HG03571 (cell line): ENCODE data around the gene KCNQ5.

Experiments used
- ATAC-seq: cut with Tn5 transposase; IDR thresholded peaks from one replicate; pipeline ENCODE4 v1.9.1; 2021; ENCODE audit not compliant: unreplicated experiment

Gene KCNQ5

DNA sequence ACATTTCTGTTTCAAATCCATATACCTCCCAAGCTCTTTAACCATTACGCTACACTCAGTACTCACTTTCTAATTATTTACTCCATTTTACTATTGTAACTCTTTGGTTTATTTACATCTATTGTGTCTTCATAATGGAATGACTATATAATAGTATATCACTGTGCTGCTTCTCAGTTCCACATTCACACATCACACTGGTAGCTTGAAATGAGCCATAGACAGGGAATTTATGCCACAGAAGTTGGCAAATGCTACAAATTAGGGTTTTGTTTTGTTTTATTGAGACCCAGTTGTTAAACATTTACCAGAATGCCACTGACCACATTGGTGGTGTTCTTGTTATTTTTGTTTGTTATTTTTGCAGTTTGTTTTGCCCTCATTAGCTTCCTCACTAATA, 213.9 kb downstream of the KCNQ5 start:
- no peak for ATAC-seq

DNA sequence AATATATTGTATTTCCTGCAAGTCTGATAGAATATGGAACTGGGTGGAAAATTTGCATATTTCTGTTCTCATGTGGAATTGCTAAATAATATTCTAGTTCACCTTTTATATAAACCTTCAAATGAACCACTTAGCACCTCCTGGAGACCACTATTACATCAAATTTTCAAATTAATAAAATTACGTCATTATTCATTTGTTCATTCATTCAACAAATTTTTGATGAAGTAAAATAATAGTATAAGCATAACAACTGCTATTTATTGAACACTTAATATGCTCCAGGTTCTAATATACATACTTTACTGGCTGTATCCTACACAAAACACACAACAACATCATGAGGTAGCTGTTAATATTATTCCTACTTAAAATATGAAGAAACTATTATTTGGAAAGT, 215.1 kb downstream of the KCNQ5 start:
- ATAC-seq: no peak

DNA sequence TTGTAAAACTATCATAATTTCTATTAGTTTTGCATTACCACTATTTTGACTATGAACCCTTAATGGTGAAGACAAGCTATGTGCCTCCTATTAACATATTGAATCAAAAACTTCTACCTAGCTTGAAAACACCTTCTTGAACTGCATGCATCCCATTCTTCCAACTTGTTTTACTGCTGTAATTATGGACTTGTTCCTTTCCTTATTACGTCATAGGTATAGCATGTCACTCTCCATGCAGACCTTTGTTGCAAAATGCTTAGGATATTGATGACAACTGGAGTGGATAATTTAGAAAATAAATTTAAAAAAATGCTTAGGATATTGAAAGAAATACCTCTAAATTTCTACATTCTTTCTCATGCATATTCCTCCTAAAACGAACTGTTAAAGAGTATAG, 219.3 kb downstream of the KCNQ5 start:
- ATAC-seq: no peak

GRCh38 chr6:72842140-72842539, 220.3 kb downstream of the KCNQ5 start:
- no peak for ATAC-seq

- no peak for ATAC-seq
Observed at GRCh38 chr6:72844614-72845013, 222.8 kb downstream of the KCNQ5 start.

GRCh38 chr6:72849346-72849745, 227.5 kb downstream of the KCNQ5 start:
- ATAC-seq: no peak

DNA sequence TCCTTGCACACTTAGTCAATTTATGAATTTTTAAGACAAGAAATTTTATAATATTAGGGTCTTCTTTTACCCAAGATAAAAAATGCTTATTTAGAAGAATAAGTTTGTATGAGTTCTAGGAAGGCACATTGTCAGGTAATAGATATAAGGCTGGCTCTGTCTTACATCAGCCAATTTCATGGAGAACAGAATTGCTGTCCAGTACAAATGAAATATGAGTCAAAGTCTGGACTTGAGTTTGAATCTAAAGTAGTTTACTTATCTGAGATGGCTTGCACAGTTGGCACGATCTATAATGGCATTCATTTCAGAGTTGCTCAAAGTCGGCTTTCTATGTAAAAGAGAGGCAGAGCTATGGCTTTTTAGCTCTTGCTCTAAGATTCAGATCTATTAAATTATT, 228.2 kb downstream of the KCNQ5 start:
- ATAC-seq: no peak

- ATAC-seq: no peak
Observed at GRCh38 chr6:72850469-72850868, 228.6 kb downstream of the KCNQ5 start.

- no peak for ATAC-seq
Observed at GRCh38 chr6:72855471-72855870, 233.6 kb downstream of the KCNQ5 start.

GRCh38 chr6:72856801-72857200, 234.9 kb downstream of the KCNQ5 start:
- no peak for ATAC-seq

DNA sequence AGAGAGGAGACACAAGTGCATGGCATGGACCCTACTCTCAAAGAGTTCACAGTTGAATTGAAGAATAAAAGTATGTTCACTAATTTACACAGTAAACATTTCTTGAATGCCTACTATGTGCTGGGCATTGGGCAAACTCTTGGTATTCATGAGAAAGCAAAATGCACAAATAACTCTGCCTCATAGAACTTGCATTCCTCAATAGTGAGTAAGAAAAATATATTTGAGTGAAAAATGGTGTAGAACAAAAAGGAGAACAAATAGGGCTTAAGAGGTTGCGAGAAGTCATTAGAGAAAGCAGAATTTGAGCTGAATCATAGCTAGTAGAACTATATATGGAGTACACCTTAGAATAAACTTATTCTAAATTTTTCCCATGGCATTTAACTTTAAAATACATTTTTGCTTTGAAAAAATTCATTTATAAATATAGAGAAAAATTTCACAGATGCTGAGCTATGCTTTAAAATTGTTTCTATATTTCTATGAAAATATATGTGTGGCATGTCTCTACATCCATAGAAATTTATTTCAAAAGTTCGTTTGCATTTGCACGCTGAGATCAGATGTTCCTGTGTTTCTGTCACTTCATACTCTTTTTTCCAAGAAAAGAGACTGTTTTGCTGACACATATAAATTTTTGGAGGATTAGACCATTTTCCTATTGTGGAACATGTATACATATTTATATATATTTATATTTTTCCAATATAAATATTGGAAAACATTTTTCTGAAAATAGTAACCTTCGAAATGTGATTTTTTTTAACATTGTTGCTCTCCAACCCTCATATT, 236.1 kb downstream of the KCNQ5 start:
- no peak for ATAC-seq

DNA sequence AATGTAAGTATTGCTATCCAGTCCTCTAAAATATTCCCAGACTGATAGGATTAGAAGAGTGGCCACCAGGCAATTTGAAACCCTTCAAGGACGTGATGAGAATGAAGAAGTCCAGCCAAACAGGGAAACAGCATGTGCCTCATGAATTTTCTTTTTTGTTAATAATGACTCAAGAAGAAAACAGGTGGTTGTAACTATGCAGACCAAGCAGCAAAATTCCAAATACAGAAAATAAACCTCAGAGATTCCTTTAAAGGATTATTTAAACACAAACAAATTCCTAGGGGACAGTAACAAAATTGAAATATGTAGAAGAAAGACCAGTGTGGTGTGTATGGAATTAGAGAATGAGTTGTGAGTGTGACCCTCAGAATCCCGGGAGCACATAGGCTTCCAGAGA, 239.2 kb downstream of the KCNQ5 start:
- ATAC-seq: no peak

DNA sequence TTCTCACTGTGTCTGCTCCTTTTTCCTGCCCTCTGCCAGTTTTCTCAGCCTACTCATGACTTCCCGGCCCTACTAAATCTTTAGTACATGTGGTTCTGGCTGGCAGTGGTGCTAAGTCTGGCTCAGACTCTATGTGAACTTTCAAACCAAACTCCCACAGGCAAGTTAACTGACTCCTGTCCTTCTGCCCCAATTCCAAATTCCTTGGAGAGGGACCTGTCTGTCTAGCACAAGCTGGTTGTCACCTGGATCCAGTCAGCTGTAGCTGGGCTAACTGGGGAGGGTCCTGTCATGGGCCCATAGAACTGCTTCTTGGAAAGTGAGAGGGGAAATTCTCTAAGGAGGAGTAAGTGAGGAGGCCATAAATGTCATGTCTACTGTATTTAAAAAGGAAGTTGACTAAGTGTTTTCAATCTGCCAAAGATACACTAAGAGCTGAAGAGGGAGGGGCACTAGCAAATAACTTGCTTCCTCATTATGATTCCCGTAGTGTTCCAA, 240.1 kb downstream of the KCNQ5 start:
- no peak for ATAC-seq

- ATAC-seq: no peak
Observed at GRCh38 chr6:72863131-72863530, 241.3 kb downstream of the KCNQ5 start.

- ATAC-seq: no peak
Observed at GRCh38 chr6:72864236-72864635, 242.4 kb downstream of the KCNQ5 start.

GRCh38 chr6:72864799-72865198, 242.9 kb downstream of the KCNQ5 start:
- ATAC-seq: no peak

GRCh38 chr6:72865467-72865866, 243.6 kb downstream of the KCNQ5 start:
- no peak for ATAC-seq

- ATAC-seq: no peak
Observed at GRCh38 chr6:72869621-72870020, 247.8 kb downstream of the KCNQ5 start.

- no peak for ATAC-seq
Observed at GRCh38 chr6:72873433-72873832, 251.6 kb downstream of the KCNQ5 start.

- no peak for ATAC-seq
Observed at GRCh38 chr6:72876256-72876655, 254.4 kb downstream of the KCNQ5 start.

GRCh38 chr6:72886170-72886569, 264.3 kb downstream of the KCNQ5 start:
- ATAC-seq: no peak

DNA sequence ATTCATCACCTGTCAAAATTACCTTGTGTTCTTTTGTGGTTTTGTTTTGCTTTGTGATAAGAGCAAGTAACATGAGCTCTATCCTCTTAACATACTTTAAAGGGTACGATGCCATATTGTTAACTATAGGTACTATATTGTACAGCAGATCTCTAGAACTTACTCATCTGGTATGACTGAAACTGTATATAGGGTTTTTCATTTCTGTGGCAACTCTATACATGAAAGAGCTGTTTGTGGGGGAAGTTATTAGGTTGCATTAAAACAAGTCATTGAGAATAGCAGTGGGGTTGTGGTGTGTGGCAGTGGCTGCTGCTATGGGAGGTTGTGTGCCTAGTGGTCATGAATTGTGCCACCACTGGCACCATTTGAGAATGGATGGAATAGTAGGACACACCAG, 268.4 kb downstream of the KCNQ5 start:
- no peak for ATAC-seq

DNA sequence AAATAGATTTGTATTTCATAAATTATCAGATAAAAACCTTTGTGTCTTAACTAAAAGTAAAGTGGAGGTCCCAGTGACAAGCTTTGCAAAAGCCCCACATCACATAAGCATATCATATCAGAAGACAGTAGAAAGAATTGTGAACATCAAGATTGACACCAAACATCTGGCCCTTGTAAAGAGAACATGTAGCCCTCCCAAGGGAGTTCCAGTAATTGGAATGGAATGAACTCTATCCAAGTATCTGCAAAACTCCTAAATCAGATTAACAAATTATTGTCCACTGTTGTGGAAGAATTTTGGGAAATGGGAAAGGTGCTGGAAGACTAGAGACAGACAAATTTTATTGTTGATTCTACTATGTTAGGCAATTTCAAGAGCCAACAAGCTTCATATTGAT, 268.8 kb downstream of the KCNQ5 start:
- no peak for ATAC-seq
